Large intestine (tissue), 3 donors: Measurements from ENCODE around the gene WDFY4. TPM values are rescaled to one million over a fixed set of nuclear protein-coding genes. Genes with fewer than 3 reads are reported as not detected.

ENCODE experiments used
- DNase-seq, 2 donors: peaks; one replicate each; pipeline versions ENCODE4 v3.0.0 to v3.0.0-alpha.2; 2013
- H3K27ac ChIP-seq: one replicate; pipeline ENCODE4 v1.5.1; 2013; ENCODE audit warnings: low read length
- H3K27me3 ChIP-seq: 2 replicates; pipeline ENCODE4 v1.6.1; 2013; ENCODE audit warnings: low read length; ENCODE audit not compliant: control insufficient read depth, insufficient read depth
- H3K36me3 ChIP-seq: 2 replicates; pipeline ENCODE4 v1.6.1; 2013; ENCODE audit warnings: low read length; ENCODE audit not compliant: control insufficient read depth, insufficient read depth
- H3K4me1 ChIP-seq: one replicate; pipeline ENCODE4 v1.6.1; 2013; ENCODE audit warnings: low read length; ENCODE audit not compliant: control insufficient read depth, insufficient read depth
- H3K4me3 ChIP-seq: one replicate; pipeline ENCODE4 v1.5.1; 2013; ENCODE audit warnings: low read length
- H3K9me3 ChIP-seq: one replicate; pipeline ENCODE4 v1.6.1; 2013; ENCODE audit warnings: mild to moderate bottlenecking, low read depth, low read length, moderate library complexity; ENCODE audit not compliant: control insufficient read depth
- WGBS: methylation state at CpG from one replicate; pipeline ENCODE4 v1.1.5; 2013; ENCODE audit warnings: low lambda C conversion rate; ENCODE audit not compliant: insufficient coverage; 5-methylcytosine and 5-hydroxymethylcytosine counted together
- polyA plus RNA-seq: library from polyadenylated mRNA; unstranded; fragments of 120-200 nt; gene quantifications from one replicate; pipeline ENCODE4 v1.2.1, GENCODE V29; 2013

Gene WDFY4
- polyA plus RNA-seq, 1 donor = 3.5 TPM

DNA sequence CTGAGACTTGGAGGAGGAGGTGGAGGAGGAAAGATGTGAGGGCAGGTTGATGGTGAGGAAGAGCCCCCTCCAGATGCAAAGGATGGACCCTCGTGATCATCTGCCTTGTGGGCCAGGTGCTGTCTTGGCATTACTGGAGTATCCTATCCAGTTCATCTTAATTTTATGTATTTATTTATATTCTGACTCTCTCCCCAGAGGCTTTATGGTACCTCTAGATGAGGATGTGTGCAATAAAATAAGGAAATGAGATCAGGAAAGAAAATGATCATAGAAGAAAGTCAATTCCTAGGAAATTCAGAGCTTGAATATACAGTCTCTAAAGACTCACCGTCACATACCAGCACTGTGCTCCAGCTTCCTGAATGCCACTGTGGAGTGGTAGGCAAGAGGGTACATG, 160.8 kb downstream of the WDFY4 start:
- Histone ChIP-seq H3K4me1 (no peaks in the 10 kb centered on the region), H3K4me3 (no peak overlapping the region), H3K27me3 (peaks cover 2% of the 10 kb centered on the region), H3K9me3 (no peaks in the 10 kb centered on the region), H3K27ac (no peak overlapping the region), H3K36me3 (no peaks in the 10 kb centered on the region)
- WGBS = no CpG with 5 or more reads among the region's 2 CpGs
- DNase-seq = no peak

DNA sequence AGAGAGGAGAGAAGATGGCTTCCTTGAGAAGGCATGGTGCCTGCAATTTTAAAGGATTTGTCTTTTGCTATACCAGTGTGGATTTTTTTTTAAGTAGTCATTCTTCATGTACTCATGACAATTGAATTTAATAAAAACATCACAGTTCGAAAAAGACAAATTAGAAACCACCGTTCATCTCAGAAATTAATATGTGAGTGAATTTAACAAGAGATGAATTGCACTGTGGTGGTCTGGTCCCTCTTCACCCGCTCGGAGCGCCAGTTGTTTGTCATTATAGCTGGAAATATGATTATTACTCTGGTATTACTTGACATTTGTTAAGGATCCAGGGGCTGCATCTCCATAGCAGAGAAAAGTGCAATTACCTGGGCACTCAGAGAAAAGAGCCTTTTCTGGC, 163.0 kb downstream of the WDFY4 start:
- no CpG with 5 or more reads among the region's 5 CpGs for WGBS
- Histone ChIP-seq H3K4me3 (no peak overlapping the region), H3K9me3 (no peaks in the 10 kb centered on the region), H3K27me3 (no peaks in the 10 kb centered on the region), H3K36me3 (no peaks in the 10 kb centered on the region), H3K27ac (no peak overlapping the region), H3K4me1 (no peaks in the 10 kb centered on the region)
- no peak for DNase-seq

- Histone ChIP-seq H3K27me3 (no peaks in the 10 kb centered on the region), H3K36me3 (no peaks in the 10 kb centered on the region), H3K4me3 (no peak overlapping the region)
Measured at GRCh38 chr10:48856855-48857254, 172.2 kb downstream of the WDFY4 start.

DNA sequence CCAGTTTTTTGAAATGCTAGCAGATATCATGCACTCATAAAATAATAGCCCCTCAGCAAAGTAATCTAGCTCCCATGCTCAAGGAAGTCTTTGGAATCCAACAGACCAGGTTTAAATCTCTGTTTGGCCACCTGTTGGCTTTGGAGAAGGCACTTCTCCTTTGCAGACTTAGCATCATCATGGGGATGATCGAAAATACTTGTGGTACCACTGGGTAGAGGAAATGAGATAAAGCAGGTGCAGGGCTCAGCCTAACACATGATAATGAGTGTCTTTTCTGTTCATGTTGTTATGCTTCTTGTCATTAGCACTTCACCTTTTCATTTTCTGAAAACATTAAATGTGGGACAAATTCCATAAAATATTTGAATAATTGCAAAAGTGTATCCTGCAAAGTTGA, 187.6 kb downstream of the WDFY4 start:
- Histone ChIP-seq H3K27me3 (no peaks in the 10 kb centered on the region), H3K4me3 (no peak overlapping the region), H3K27ac (no peak overlapping the region), H3K36me3 (no peaks in the 10 kb centered on the region), H3K4me1 (no peaks in the 10 kb centered on the region), H3K9me3 (no peaks in the 10 kb centered on the region)
- WGBS = no CpG with 5 or more reads among the region's 1 CpG
- DNase-seq = no peak

More at GRCh38 chr10:48856855-48857254, 172.2 kb downstream of the WDFY4 start:
- no peak for DNase-seq
- peaks cover 3% of the 10 kb centered on the region for H3K9me3 ChIP-seq
- no peaks in the 10 kb centered on the region for H3K4me1 ChIP-seq
- H3K27ac ChIP-seq = no peak overlapping the region

DNA sequence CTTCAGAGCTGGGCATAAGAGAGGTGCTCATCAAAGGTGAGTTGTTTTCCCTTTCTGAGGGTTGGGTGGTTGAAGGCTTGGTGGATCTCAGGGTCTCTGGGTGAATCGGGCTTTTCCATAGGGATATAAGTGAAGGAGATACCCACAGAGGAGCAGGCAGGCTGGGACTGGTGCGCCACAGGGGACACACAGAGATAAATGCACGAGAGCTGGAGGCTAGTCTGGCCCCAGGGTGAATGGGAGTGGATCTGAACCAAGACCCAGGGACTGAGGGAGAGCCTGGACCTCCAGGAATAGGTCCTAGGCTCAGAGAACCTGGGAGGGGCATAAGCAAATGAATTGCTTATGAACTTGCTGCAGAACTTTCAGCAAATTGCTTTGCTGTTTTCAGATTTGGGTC, 193.4 kb downstream of the WDFY4 start:
- Histone ChIP-seq H3K27ac (no peak overlapping the region), H3K4me3 (no peak overlapping the region), H3K4me1 (no peaks in the 10 kb centered on the region), H3K36me3 (no peaks in the 10 kb centered on the region), H3K27me3 (no peaks in the 10 kb centered on the region), H3K9me3 (no peaks in the 10 kb centered on the region)
- WGBS = no CpG with 5 or more reads among the region's 3 CpGs
- no peak for DNase-seq

DNA sequence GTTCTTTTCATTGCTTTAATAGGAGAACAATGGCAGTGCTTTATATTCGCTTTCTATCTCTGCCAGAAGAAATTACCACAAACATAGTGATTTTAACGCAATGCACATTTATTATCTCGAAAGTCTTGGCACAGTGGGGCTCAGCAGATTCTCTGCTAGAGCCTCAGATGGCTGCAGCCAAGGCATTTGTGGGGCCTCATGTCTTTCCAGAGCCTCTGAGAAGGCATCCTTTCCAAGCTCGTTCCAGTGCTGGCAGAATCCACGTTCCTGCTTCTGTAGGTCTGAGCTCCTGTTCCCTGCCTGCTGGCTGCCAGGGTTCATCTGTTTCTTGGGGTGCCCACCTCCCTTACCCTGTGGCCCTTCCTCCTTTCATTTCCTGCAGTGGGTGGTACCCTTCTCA, 194.8 kb downstream of the WDFY4 start:
- H3K4me3 ChIP-seq = no peak overlapping the region
- H3K4me1 ChIP-seq = no peaks in the 10 kb centered on the region
- no peaks in the 10 kb centered on the region for H3K27me3 ChIP-seq
- no peak overlapping the region for H3K27ac ChIP-seq
- no peaks in the 10 kb centered on the region for H3K36me3 ChIP-seq
- no CpG with 5 or more reads among the region's 5 CpGs for WGBS
- no peaks in the 10 kb centered on the region for H3K9me3 ChIP-seq
- DNase-seq = no peak

GRCh38 chr10:48880016-48880705, 195.5 kb downstream of the WDFY4 start:
- H3K27me3 ChIP-seq = no peaks in the 10 kb centered on the region
- no peaks in the 10 kb centered on the region for H3K4me1 ChIP-seq
- no peak overlapping the region for H3K27ac ChIP-seq
- H3K36me3 ChIP-seq = no peaks in the 10 kb centered on the region
- no peak for DNase-seq
- no peak overlapping the region for H3K4me3 ChIP-seq
- no peaks in the 10 kb centered on the region for H3K9me3 ChIP-seq
- no CpG with 5 or more reads among the region's 11 CpGs for WGBS

GRCh38 chr10:48881937-48882336, 197.3 kb downstream of the WDFY4 start:
- DNase-seq = no peak
- no CpG with 5 or more reads among the region's 1 CpG for WGBS
- Histone ChIP-seq H3K9me3 (no peaks in the 10 kb centered on the region), H3K4me3 (no peak overlapping the region), H3K36me3 (no peaks in the 10 kb centered on the region), H3K27ac (no peak overlapping the region), H3K27me3 (no peaks in the 10 kb centered on the region), H3K4me1 (no peaks in the 10 kb centered on the region)

DNA sequence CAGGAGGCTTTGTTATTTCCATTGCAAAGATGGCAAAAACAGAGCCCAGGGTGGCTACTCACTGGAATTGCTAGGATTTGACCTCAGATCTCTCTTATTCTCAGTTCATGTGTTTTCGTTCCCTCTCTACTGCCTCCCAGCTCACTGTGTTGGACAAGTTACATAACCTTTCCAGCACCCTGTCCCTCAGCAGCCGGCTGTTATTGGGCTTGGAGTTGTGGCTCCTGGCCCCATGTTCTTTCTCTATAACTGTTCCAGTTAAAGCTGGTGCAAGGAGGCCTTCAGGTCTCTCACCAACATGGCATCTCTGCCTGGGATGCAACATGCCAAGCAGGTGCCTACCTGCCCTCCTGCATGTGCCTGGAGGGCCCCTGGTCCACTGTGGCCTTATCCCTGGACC, 198.2 kb downstream of the WDFY4 start:
- no peak for DNase-seq
- Histone ChIP-seq H3K9me3 (no peaks in the 10 kb centered on the region), H3K4me3 (no peak overlapping the region), H3K27ac (no peak overlapping the region), H3K27me3 (no peaks in the 10 kb centered on the region), H3K36me3 (no peaks in the 10 kb centered on the region), H3K4me1 (no peaks in the 10 kb centered on the region)
- no CpG with 5 or more reads among the region's 2 CpGs for WGBS

DNA sequence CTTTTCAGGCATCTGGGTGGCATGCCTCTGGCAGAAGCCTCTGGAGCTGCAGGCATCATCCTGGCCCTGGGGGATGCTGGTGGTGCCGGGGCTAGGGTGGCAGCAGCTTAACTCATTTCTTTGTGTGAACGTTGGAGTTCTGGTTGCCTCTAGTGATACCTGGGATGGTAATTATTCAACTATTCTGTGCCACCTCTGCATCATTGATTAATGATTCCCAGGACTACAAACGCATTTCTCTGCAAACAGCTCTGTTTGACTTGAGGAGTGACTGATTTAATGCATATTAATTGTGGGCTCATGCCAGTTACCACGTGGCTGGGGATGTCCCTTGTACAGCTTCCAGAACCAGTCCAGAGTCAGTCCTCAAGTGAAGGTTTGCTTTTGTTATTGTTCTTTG, 199.0 kb downstream of the WDFY4 start:
- Histone ChIP-seq H3K27me3 (no peaks in the 10 kb centered on the region), H3K4me1 (no peaks in the 10 kb centered on the region), H3K4me3 (no peak overlapping the region), H3K27ac (no peak overlapping the region), H3K36me3 (no peaks in the 10 kb centered on the region), H3K9me3 (no peaks in the 10 kb centered on the region)
- WGBS = no CpG with 5 or more reads among the region's 4 CpGs
- DNase-seq = no peak
